Activated CD4-positive, alpha-beta T cell treated with anti-CD3 and anti-CD28 coated beads for 36 hours (primary cell): Measurements from ENCODE around the gene MSANTD2. TPM values are rescaled to one million over a fixed set of nuclear protein-coding genes. Genes with fewer than 3 reads are reported as not detected.
A peak's percentile ranks its signal among the peaks of the same experiment; 100 is the strongest.

Experiments
- ATAC-seq: fragments of 200-7000 bp; cut with Tn5 transposase; one replicate; pipeline ENCODE4 v1.10.0; 2021; ENCODE audit warnings: mild to moderate bottlenecking, moderate library complexity
- CTCF ChIA-PET: fragments of 350-600 bp; sonication (Branson Sonifier 250); formaldehyde crosslinking; loops from one replicate; lab custom pipeline; 2021; ENCODE audit warnings: antibody characterized with exemption; lab: Charles Lee
- POLR2A ChIA-PET: fragments of 350-600 bp; sonication (Branson Sonifier 250); formaldehyde crosslinking; loops from one replicate; lab custom pipeline; 2021; ENCODE audit warnings: antibody characterized with exemption, inconsistent platforms; lab: Charles Lee
- DNase-seq: peaks from one replicate; pipeline ENCODE4 v3.0.0-alpha.2; 2020
- H3K27ac Mint-ChIP-seq: one replicate; pipeline ENCODE4 v1.8.0; 2021; ENCODE audit warnings: mixed read lengths
- H3K27me3 Mint-ChIP-seq: one replicate; pipeline ENCODE4 v1.8.0; 2021; ENCODE audit warnings: mixed read lengths
- H3K36me3 Mint-ChIP-seq: one replicate; pipeline ENCODE4 v1.8.0; 2021; ENCODE audit warnings: low read depth, mixed read lengths
- H3K4me1 Mint-ChIP-seq: one replicate; pipeline ENCODE4 v1.8.0; 2021; ENCODE audit warnings: mixed read lengths
- H3K4me3 Mint-ChIP-seq: one replicate; pipeline ENCODE4 v1.8.0; 2021; ENCODE audit warnings: mild to moderate bottlenecking, moderate library complexity, mixed read lengths
- H3K9me3 Mint-ChIP-seq: one replicate; pipeline ENCODE4 v1.8.0; 2021; ENCODE audit warnings: low read depth, mixed read lengths
- intact Hi-C, 2 experiments: fragments of 100-400 bp; cut with DNase I in 1 of 2; cut with micrococcal nuclease in 1 of 2; formaldehyde crosslinking; loops; one replicate each; pipeline versions ENCODE4 v1.14.2 to v1.15.1; 2022 to 2024; cut with DNase I, micrococcal nuclease
- total RNA-seq, 2 experiments: library from RNA; stranded (reverse); gene quantifications; one replicate each; pipeline ENCODE4 v1.2.3, GENCODE V29; 2021

Gene MSANTD2
- total RNA-seq, 2 experiments from 2014 or later, result 6.9 to 8.6 TPM

GRCh38 chr11:124821995-124822730, 22.0 kb upstream of the MSANTD2 start:
- DNase-seq (no peak), ATAC-seq (no peak)
- no peak overlapping the region for H3K4me3 Mint-ChIP-seq
- CTCF ChIA-PET, result interaction anchor here (0.8 to 1.2 kb wide), 2 partner anchors 9 to 74 kb away, joined by 3 read pairs; no protein-coding TSS in a partner anchor
- POLR2A ChIA-PET, result interaction anchor here (0.7 kb wide), 1 partner anchor 52 kb away, joined by 5 read pairs; no protein-coding TSS in a partner anchor
- H3K36me3 Mint-ChIP-seq, result no peaks in the 10 kb centered on the region
- intact Hi-C loops, result no loop called here
- no peak overlapping the region for H3K27ac Mint-ChIP-seq
- H3K27me3 Mint-ChIP-seq, result peaks cover 38% of the 10 kb centered on the region
- no peaks in the 10 kb centered on the region for H3K4me1 Mint-ChIP-seq
- H3K9me3 Mint-ChIP-seq, result no peaks in the 10 kb centered on the region

DNA sequence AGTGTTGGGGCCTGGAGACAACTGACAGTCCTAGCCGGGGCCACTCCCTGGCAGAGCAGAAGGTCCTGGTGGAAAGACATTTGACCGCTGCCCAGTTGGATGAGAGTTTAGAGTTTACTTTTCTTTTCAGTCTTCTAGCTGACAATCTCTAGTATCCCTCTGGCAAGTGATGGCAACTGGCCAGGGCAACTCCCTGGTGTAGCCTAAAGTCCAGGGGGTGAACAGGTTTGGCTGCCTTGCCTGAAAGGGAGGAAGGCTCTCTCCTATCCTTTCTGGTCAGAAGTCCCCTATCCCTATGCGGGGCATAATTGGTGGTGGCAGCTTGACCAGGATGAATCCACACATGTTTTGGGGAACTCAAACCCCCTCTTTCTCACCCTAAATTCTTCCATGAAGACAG, 16.8 kb upstream of the MSANTD2 start:
- no peak for ATAC-seq

DNA sequence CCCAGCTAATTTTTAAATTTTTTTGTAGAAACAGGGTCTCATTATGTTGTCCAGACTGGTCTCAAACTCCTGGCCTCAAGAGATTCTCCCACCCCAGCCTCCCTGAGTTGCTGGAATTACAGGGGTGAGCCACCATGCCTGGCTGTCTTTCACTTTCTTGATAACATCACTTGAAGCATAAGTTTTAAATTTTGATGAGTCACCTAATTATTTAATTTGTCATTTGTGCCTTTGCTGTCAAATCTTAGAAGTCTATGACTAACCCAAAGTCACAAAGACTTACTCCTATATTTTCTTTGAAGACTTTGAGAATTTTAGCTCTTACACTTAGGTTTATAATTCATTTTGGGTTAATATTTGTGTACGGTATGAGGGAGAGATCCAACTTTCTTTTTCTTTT, 14.5 kb upstream of the MSANTD2 start:
- Mint-ChIP-seq H3K27ac (no peak overlapping the region), H3K36me3 (no peaks in the 10 kb centered on the region), H3K9me3 (no peaks in the 10 kb centered on the region), H3K4me1 (peaks cover 2% of the 10 kb centered on the region), H3K27me3 (peaks cover 38% of the 10 kb centered on the region), H3K4me3 (no peak overlapping the region)
- POLR2A ChIA-PET, result no interaction called here
- CTCF ChIA-PET, result interaction anchor here (1.0 to 2.4 kb wide), 6 partner anchors 10 to 52 kb away, joined by 3 to 8 read pairs (median 6); no protein-coding TSS in a partner anchor
- peak; percentile 44 for ATAC-seq
- no peak for DNase-seq
- intact Hi-C loops, result no loop called here

More for the DNA sequence above, 16.8 kb upstream of the MSANTD2 start:
- CTCF ChIA-PET, result no interaction called here
- Mint-ChIP-seq H3K36me3 (no peaks in the 10 kb centered on the region), H3K9me3 (no peaks in the 10 kb centered on the region), H3K4me1 (peaks cover 2% of the 10 kb centered on the region), H3K27ac (no peak overlapping the region), H3K27me3 (peaks cover 38% of the 10 kb centered on the region), H3K4me3 (no peak overlapping the region)
- intact Hi-C loops, result no loop called here
- no peak for DNase-seq
- POLR2A ChIA-PET, result no interaction called here

DNA sequence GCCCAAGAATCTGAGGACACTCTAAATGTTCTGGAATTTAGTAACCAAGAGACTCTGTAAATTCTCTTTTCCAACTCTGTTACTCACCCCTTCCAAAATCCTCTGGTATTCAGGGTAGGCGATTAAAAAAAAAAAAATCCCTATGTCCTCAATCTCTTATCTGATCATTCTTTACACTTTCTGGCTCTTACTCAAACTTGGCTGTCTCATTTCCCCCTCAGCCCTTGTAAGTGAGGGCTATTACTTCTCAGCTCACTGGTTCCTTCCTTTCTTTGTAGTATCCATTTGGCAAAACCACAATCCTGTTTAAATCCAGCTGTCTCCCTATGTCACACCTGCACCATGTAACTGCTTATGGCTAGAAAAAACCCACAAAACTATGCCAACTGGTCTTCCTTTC, 12.7 kb upstream of the MSANTD2 start:
- no peak overlapping the region for H3K27ac Mint-ChIP-seq
- intact Hi-C loops, result no loop called here

GRCh38 chr11:124811399-124812125, 11.4 kb upstream of the MSANTD2 start:
- Mint-ChIP-seq H3K36me3 (peaks cover 2% of the 10 kb centered on the region), H3K27ac (no peak overlapping the region), H3K27me3 (peaks cover 19% of the 10 kb centered on the region), H3K4me3 (no peak overlapping the region), H3K4me1 (peaks cover 2% of the 10 kb centered on the region), H3K9me3 (no peaks in the 10 kb centered on the region)
- intact Hi-C loops, result no loop called here
- ChIA-PET POLR2A (no interaction called here), CTCF (no interaction called here)
- DNase-seq (no peak), ATAC-seq (no peak)

More for the DNA sequence above, 12.7 kb upstream of the MSANTD2 start:
- no peak for DNase-seq
- ChIA-PET POLR2A (interaction anchor here (0.6 kb wide), 1 partner anchor 40 kb away, joined by 3 read pairs; no protein-coding TSS in a partner anchor), CTCF (interaction anchor here (1.3 to 2.4 kb wide), 5 partner anchors 8 to 143 kb away, joined by 3 to 8 read pairs (median 5); no protein-coding TSS in a partner anchor)
- Mint-ChIP-seq H3K4me1 (peaks cover 2% of the 10 kb centered on the region), H3K27me3 (peaks cover 28% of the 10 kb centered on the region), H3K4me3 (no peak overlapping the region), H3K36me3 (no peaks in the 10 kb centered on the region), H3K9me3 (no peaks in the 10 kb centered on the region)
- peak; percentile 30 for ATAC-seq

DNA sequence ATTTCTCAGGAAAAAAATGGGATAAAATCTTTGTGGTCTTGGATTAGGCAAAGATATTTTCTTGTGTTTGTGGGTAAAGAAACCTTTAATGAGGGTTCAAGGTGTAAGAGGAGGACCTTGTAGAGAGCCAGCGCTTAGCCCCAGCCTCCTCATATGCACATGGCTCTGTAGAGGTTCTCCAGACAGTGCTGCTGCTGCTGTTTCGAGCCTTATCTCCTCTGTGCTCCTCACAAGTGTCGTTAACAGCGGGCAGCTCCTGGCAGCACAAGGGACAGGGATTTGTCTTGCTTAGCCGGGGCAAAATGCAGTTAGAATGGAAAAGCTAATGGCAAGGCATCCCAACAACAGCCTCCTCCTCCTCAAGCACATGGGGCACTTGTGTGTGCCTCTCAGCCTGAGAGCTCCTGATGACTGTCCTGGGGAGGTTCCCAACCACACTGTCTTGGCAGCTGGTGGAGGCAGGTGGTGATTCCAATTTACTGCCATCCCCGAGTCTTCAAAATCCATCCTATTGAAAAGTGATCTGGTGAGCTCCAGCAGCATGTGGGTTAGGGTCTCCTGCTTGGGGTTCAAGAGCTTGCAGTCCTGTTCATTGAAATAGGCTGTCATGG, 7.6 kb upstream of the MSANTD2 start:
- Mint-ChIP-seq H3K4me3 (no peak overlapping the region), H3K27me3 (peaks cover 9% of the 10 kb centered on the region), H3K36me3 (peaks cover 2% of the 10 kb centered on the region), H3K27ac (no peak overlapping the region), H3K9me3 (no peaks in the 10 kb centered on the region), H3K4me1 (no peaks in the 10 kb centered on the region)
- no peak for DNase-seq
- no peak for ATAC-seq
- intact Hi-C loops, result no loop called here
- ChIA-PET CTCF (interaction anchor here (1.2 kb wide), 1 partner anchor 58 kb away, joined by 3 read pairs; no protein-coding TSS in a partner anchor), POLR2A (no interaction called here)

DNA sequence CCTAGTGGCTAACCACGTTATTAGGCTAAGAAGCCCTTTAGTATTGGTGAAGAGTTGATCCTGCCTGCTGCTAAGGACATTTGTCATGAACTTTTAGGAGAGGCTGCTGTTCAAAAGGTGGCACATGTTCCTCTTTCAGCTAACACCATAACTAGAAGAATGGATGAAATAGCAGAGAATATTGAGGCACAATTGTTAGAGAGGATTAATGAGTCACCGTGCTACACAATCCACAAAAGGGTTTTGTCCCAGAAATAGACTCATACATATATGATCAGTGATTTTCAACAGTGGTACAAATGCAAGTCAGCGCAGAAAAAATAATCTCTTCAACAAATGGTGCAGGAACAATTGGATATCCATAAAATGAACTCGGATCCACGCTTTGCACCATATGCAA, 7.0 kb upstream of the MSANTD2 start:
- H3K27ac Mint-ChIP-seq, result no peak overlapping the region
- DNase-seq (no peak), ATAC-seq (no peak)
- H3K36me3 Mint-ChIP-seq, result peaks cover 2% of the 10 kb centered on the region
- peaks cover 5% of the 10 kb centered on the region for H3K27me3 Mint-ChIP-seq
- CTCF ChIA-PET, result interaction anchor here (0.7 kb wide), 1 partner anchor 46 kb away, joined by 3 read pairs; no protein-coding TSS in a partner anchor
- H3K9me3 Mint-ChIP-seq, result no peaks in the 10 kb centered on the region
- H3K4me3 Mint-ChIP-seq, result no peak overlapping the region
- intact Hi-C loops, result no loop called here
- POLR2A ChIA-PET, result no interaction called here
- H3K4me1 Mint-ChIP-seq, result no peaks in the 10 kb centered on the region

DNA sequence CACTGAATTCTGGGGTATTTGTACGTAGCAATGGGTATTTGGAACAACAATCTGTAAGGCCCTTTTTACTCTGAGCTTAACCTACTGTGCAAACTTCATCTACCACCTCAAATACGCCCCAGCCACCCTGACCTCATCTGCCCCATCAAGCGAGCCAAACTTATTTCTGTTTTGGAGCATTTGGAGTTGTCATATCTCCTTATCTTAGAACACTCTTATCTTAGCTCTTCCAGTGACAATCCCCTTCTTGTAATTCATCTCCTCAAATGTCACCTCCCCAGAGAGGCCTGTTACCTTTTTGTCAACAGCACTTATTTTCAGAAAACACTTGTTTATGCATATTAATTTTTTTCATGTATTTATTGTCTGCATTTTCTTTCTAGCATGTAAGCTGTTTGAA, 4.7 kb upstream of the MSANTD2 start:
- no peaks in the 10 kb centered on the region for H3K27me3 Mint-ChIP-seq
- H3K27ac Mint-ChIP-seq, result no peak overlapping the region
- POLR2A ChIA-PET, result no interaction called here
- intact Hi-C loops, result no loop called here
- no peak for DNase-seq
- CTCF ChIA-PET, result interaction anchor here (0.6 to 1.9 kb wide), 5 partner anchors 9 to 1702 kb away, joined by 3 to 7 read pairs (median 4); no protein-coding TSS in a partner anchor
- no peak for ATAC-seq
- H3K9me3 Mint-ChIP-seq, result no peaks in the 10 kb centered on the region
- H3K36me3 Mint-ChIP-seq, result peaks cover 2% of the 10 kb centered on the region
- no peak overlapping the region for H3K4me3 Mint-ChIP-seq
- peaks cover 9% of the 10 kb centered on the region for H3K4me1 Mint-ChIP-seq

DNA sequence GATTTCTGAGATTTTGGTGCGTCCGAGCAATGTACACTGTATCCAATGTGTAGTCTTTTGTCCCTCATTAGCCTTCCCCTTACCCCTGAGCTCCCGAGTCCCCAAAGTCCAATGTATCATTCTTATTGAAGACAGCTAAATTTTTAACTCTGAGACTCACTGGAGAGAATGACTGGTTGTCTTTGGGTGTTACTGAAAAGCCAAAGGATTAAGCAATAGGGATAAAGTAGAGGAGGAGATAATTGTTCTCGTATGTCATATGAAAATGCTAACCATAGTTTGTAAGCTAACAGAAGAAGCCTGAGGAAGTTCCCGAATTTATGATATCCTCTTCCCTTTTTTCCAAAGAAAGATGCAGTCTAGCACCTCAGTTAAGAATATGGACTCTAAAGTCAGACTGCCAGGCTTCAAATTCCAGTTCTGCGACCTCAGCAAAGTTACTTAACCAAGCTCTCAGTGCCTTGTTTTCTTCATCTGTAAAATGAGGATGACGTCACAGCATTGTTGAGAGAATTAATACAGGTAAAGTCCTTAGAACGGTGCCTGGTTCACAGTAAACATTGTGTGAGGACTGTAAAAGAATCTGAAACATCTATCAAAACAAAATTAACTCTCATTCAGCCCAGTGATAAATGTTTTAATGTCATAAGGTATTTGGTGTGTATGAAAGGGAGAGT, 1.6 kb upstream of the MSANTD2 start:
- Mint-ChIP-seq H3K27ac (peak overlapping the region; percentile 49), H3K4me1 (peaks cover 29% of the 10 kb centered on the region), H3K27me3 (no peaks in the 10 kb centered on the region), H3K4me3 (peak overlapping the region; percentile 83), H3K36me3 (peaks cover under 1% of the 10 kb centered on the region), H3K9me3 (no peaks in the 10 kb centered on the region)
- ATAC-seq, result no peak
- POLR2A ChIA-PET, result interaction anchor here (0.6 to 1.6 kb wide), 3 partner anchors 33 to 1558 kb away, joined by 3 to 6 read pairs (median 3); no protein-coding TSS in a partner anchor
- CTCF ChIA-PET, result interaction anchor here (0.7 to 6.5 kb wide), 10 partner anchors 12 to 59 kb away, joined by 3 to 56 read pairs (median 4); partner anchors contain the start of gene ESAM
- intact Hi-C loops, result loop anchor here (2.0 kb wide), 3 partner anchors 75 to 687 kb away; partner anchors contain the start of genes SIAE (in 1 of the 2), SPA17 (in 1 of the 2) and VWA5A (in 1 of the 2)
- no peak for DNase-seq

- ATAC-seq (peak; percentile 39), DNase-seq (peak; percentile 15)
Observed at GRCh38 chr11:124801014-124801413, 808 bp upstream of the MSANTD2 start.

More at GRCh38 chr11:124801014-124801413, 808 bp upstream of the MSANTD2 start:
- ChIA-PET POLR2A (interaction anchor here (0.6 to 1.6 kb wide), 6 partner anchors 19 to 1558 kb away, joined by 3 to 7 read pairs (median 5); partner anchors contain the start of genes SIAE and SPA17), CTCF (interaction anchor here (0.6 to 6.5 kb wide), 12 partner anchors 13 to 313 kb away, joined by 3 to 56 read pairs (median 4); partner anchors contain the start of gene ESAM)
- peak overlapping the region; percentile 95 for H3K27ac Mint-ChIP-seq
- H3K4me1 Mint-ChIP-seq, result peaks cover 36% of the 10 kb centered on the region
- intact Hi-C loops, result loop anchor here (2.0 kb wide), 3 partner anchors 76 to 686 kb away; partner anchors contain the start of genes SIAE (in 1 of the 2), SPA17 (in 1 of the 2) and VWA5A (in 1 of the 2)
- no peaks in the 10 kb centered on the region for H3K36me3 Mint-ChIP-seq
- H3K9me3 Mint-ChIP-seq, result no peaks in the 10 kb centered on the region
- H3K4me3 Mint-ChIP-seq, result peak overlapping the region; percentile 83
- H3K27me3 Mint-ChIP-seq, result no peaks in the 10 kb centered on the region
